ENCODE measurements around the gene FAM193B.

The FAM193B gene

GRCh38 chr5:177601126-177601525 lies 46.8 kb upstream of the FAM193B start:
- no CpG with 5 or more reads among the region's 11 CpGs for WGBS (ENCODE audit: extremely low coverage, insufficient coverage, low lambda C conversion rate)
- no peak overlapping the region for H3K4me2 ChIP-seq (ENCODE audit: low read length)
- H3K4me1 ChIP-seq (ENCODE audit: control insufficient read depth, low read depth, low read length) = peaks cover 3% of the 10 kb centered on the region
- H3K4ac ChIP-seq (ENCODE audit: low read depth, low read length) = no peak overlapping the region
- no peak overlapping the region for H4K5ac ChIP-seq (ENCODE audit: low read length)
- H3K4me3 ChIP-seq (ENCODE audit: low read length) = no peak overlapping the region
- no peak overlapping the region for H4K8ac ChIP-seq (ENCODE audit: low read depth, low read length)
- no peaks in the 10 kb centered on the region for H3K27me3 ChIP-seq (ENCODE audit: insufficient read depth, low read length, poor library complexity)
- no peak overlapping the region for H2BK15ac ChIP-seq (replicated peaks; ENCODE audit: low read depth)
- no peak overlapping the region for H3K18ac ChIP-seq (ENCODE audit: low read length)
- peaks cover 4% of the 10 kb centered on the region for H3K36me3 ChIP-seq (ENCODE audit: control insufficient read depth, insufficient read depth, low read length)
- H2BK120ac ChIP-seq (ENCODE audit: low read depth, low read length) = no peak overlapping the region
- peak overlapping the region; percentile 95 for H3K56ac ChIP-seq (ENCODE audit: low read length)
- no peak overlapping the region for H2AK5ac ChIP-seq (ENCODE audit: low read length)
- DNase-seq = no peak
- no peak overlapping the region for H3K9ac ChIP-seq (ENCODE audit: low read length)
- H3K23ac ChIP-seq (ENCODE audit: low read length) = no peak overlapping the region
- no peak overlapping the region for H2BK5ac ChIP-seq (ENCODE audit: low read length)
- H3K79me2 ChIP-seq (ENCODE audit: control insufficient read depth, insufficient read depth, low read length) = peaks cover 3% of the 10 kb centered on the region
- peaks cover 5% of the 10 kb centered on the region for H3K79me1 ChIP-seq (ENCODE audit: low read length)
- no peak overlapping the region for H3K27ac ChIP-seq (ENCODE audit: low read depth, low read length)

- Histone ChIP-seq H3K27ac (ENCODE audit: low read depth, low read length) (peak overlapping the region; percentile 62), H3K36me3 (ENCODE audit: control insufficient read depth, insufficient read depth, low read length) (peaks cover 6% of the 10 kb centered on the region), H3K4me3 (ENCODE audit: low read length) (peak overlapping the region; percentile 90), H2BK15ac (replicated peaks; ENCODE audit: low read depth) (no peak overlapping the region), H3K9ac (ENCODE audit: low read length) (peak overlapping the region; percentile 96), H3K4me1 (ENCODE audit: control insufficient read depth, low read depth, low read length) (peaks cover 3% of the 10 kb centered on the region), H3K27me3 (ENCODE audit: insufficient read depth, low read length, poor library complexity) (no peaks in the 10 kb centered on the region), H2BK120ac (ENCODE audit: low read depth, low read length) (no peak overlapping the region), H3K4ac (ENCODE audit: low read depth, low read length) (no peak overlapping the region), H2AK5ac (ENCODE audit: low read length) (no peak overlapping the region), H4K8ac (ENCODE audit: low read depth, low read length) (no peak overlapping the region), H3K79me2 (ENCODE audit: control insufficient read depth, insufficient read depth, low read length) (peaks cover 3% of the 10 kb centered on the region), H3K18ac (ENCODE audit: low read length) (no peak overlapping the region), H2BK5ac (ENCODE audit: low read length) (no peak overlapping the region), H3K79me1 (ENCODE audit: low read length) (peaks cover 5% of the 10 kb centered on the region), H3K23ac (ENCODE audit: low read length) (peak overlapping the region; percentile 66), H4K5ac (ENCODE audit: low read length) (no peak overlapping the region), H3K4me2 (ENCODE audit: low read length) (peak overlapping the region; percentile 100), H3K56ac (ENCODE audit: low read length) (peak overlapping the region; percentile 95)
- no peak for DNase-seq
- no CpG with 5 or more reads among the region's 16 CpGs for WGBS (ENCODE audit: extremely low coverage, insufficient coverage, low lambda C conversion rate)
Measured at GRCh38 chr5:177600508-177601018, 46.2 kb upstream of the FAM193B start.

GRCh38 chr5:177599731-177600507 lies 45.6 kb upstream of the FAM193B start, which contains the start of gene B4GALT7:
B4GALT7 (plus strand) TSS chr5:177600132; CDS start chr5:177600211, 79 bp downstream.
- Histone ChIP-seq H3K27ac (ENCODE audit: low read depth, low read length) (peak within 1 kb of the TSS; percentile 62), H2BK15ac (replicated peaks; ENCODE audit: low read depth) (no peak within 1 kb of the TSS), H3K36me3 (ENCODE audit: control insufficient read depth, insufficient read depth, low read length) (peaks cover 6% of the 10 kb centered on the region), H3K4me1 (ENCODE audit: control insufficient read depth, low read depth, low read length) (peaks cover 3% of the 10 kb centered on the region), H3K9ac (ENCODE audit: low read length) (peak within 1 kb of the TSS; percentile 96), H3K79me2 (ENCODE audit: control insufficient read depth, insufficient read depth, low read length) (peaks cover 3% of the 10 kb centered on the region), H3K23ac (ENCODE audit: low read length) (peak within 1 kb of the TSS; percentile 66), H2AK5ac (ENCODE audit: low read length) (no peak within 1 kb of the TSS), H4K5ac (ENCODE audit: low read length) (no peak within 1 kb of the TSS), H4K8ac (ENCODE audit: low read depth, low read length) (no peak within 1 kb of the TSS), H3K18ac (ENCODE audit: low read length) (peak within 1 kb of the TSS; percentile 19), H2BK5ac (ENCODE audit: low read length) (no peak within 1 kb of the TSS), H3K4me3 (ENCODE audit: low read length) (peak within 1 kb of the TSS; percentile 90), H3K4me2 (ENCODE audit: low read length) (peak within 1 kb of the TSS; percentile 100), H2BK120ac (ENCODE audit: low read depth, low read length) (no peak within 1 kb of the TSS), H3K27me3 (ENCODE audit: insufficient read depth, low read length, poor library complexity) (no peaks in the 10 kb centered on the region), H3K56ac (ENCODE audit: low read length) (peak within 1 kb of the TSS; percentile 95), H3K4ac (ENCODE audit: low read depth, low read length) (no peak within 1 kb of the TSS), H3K79me1 (ENCODE audit: low read length) (peaks cover 5% of the 10 kb centered on the region)
- WGBS (ENCODE audit: extremely low coverage, insufficient coverage, low lambda C conversion rate) = no CpG with 5 or more reads among the region's 86 CpGs
- peak; percentile 77 for DNase-seq

- H3K79me1 ChIP-seq (ENCODE audit: low read length) = peaks cover 9% of the 10 kb centered on the region
- H3K18ac ChIP-seq (ENCODE audit: low read length) = no peak overlapping the region
- H3K9ac ChIP-seq (ENCODE audit: low read length) = no peak overlapping the region
- H3K27ac ChIP-seq (ENCODE audit: low read depth, low read length) = no peak overlapping the region
- no peak overlapping the region for H4K8ac ChIP-seq (ENCODE audit: low read depth, low read length)
- no peak overlapping the region for H3K4ac ChIP-seq (ENCODE audit: low read depth, low read length)
- H3K79me2 ChIP-seq (ENCODE audit: control insufficient read depth, insufficient read depth, low read length) = peaks cover 3% of the 10 kb centered on the region
- H3K4me2 ChIP-seq (ENCODE audit: low read length) = no peak overlapping the region
- no peak overlapping the region for H2AK5ac ChIP-seq (ENCODE audit: low read length)
- H3K4me3 ChIP-seq (ENCODE audit: low read length) = no peak overlapping the region
- H2BK120ac ChIP-seq (ENCODE audit: low read depth, low read length) = no peak overlapping the region
- no peak overlapping the region for H4K5ac ChIP-seq (ENCODE audit: low read length)
- peaks cover 11% of the 10 kb centered on the region for H3K36me3 ChIP-seq (ENCODE audit: control insufficient read depth, insufficient read depth, low read length)
- no CpG with 5 or more reads among the region's 5 CpGs for WGBS (ENCODE audit: extremely low coverage, insufficient coverage, low lambda C conversion rate)
- H3K4me1 ChIP-seq (ENCODE audit: control insufficient read depth, low read depth, low read length) = peaks cover 3% of the 10 kb centered on the region
- no peak overlapping the region for H2BK15ac ChIP-seq (replicated peaks; ENCODE audit: low read depth)
- H2BK5ac ChIP-seq (ENCODE audit: low read length) = no peak overlapping the region
- H3K56ac ChIP-seq (ENCODE audit: low read length) = no peak overlapping the region
- H3K23ac ChIP-seq (ENCODE audit: low read length) = no peak overlapping the region
- H3K27me3 ChIP-seq (ENCODE audit: insufficient read depth, low read length, poor library complexity) = no peaks in the 10 kb centered on the region
- DNase-seq = no peak
Measured at GRCh38 chr5:177598477-177598876, 44.1 kb upstream of the FAM193B start.

GRCh38 chr5:177596775-177597238 lies 42.4 kb upstream of the FAM193B start:
- Histone ChIP-seq H4K5ac (ENCODE audit: low read length) (no peak overlapping the region), H4K8ac (ENCODE audit: low read depth, low read length) (no peak overlapping the region), H3K27me3 (ENCODE audit: insufficient read depth, low read length, poor library complexity) (no peaks in the 10 kb centered on the region), H3K36me3 (ENCODE audit: control insufficient read depth, insufficient read depth, low read length) (peaks cover 13% of the 10 kb centered on the region), H2AK5ac (ENCODE audit: low read length) (no peak overlapping the region), H2BK15ac (replicated peaks; ENCODE audit: low read depth) (no peak overlapping the region), H3K79me1 (ENCODE audit: low read length) (peaks cover 16% of the 10 kb centered on the region), H3K4me3 (ENCODE audit: low read length) (no peak overlapping the region), H3K27ac (ENCODE audit: low read depth, low read length) (no peak overlapping the region), H3K56ac (ENCODE audit: low read length) (no peak overlapping the region), H2BK120ac (ENCODE audit: low read depth, low read length) (no peak overlapping the region), H2BK5ac (ENCODE audit: low read length) (no peak overlapping the region), H3K79me2 (ENCODE audit: control insufficient read depth, insufficient read depth, low read length) (peaks cover 8% of the 10 kb centered on the region), H3K9ac (ENCODE audit: low read length) (no peak overlapping the region), H3K18ac (ENCODE audit: low read length) (no peak overlapping the region), H3K4me1 (ENCODE audit: control insufficient read depth, low read depth, low read length) (peaks cover 3% of the 10 kb centered on the region), H3K4me2 (ENCODE audit: low read length) (no peak overlapping the region), H3K23ac (ENCODE audit: low read length) (no peak overlapping the region), H3K4ac (ENCODE audit: low read depth, low read length) (no peak overlapping the region)
- whole genome bisulfite sequencing (ENCODE audit: extremely low coverage, insufficient coverage, low lambda C conversion rate) = no CpG with 5 or more reads among the region's 2 CpGs
- no peak for DNase-seq

Measured in mesendoderm (in vitro differentiated cells).